H9 (cell line): ENCODE measurements around the gene PLD1. TPM values are rescaled to one million over a fixed set of nuclear protein-coding genes. Genes with fewer than 3 reads are reported as not detected.

Experiments used
- DNase-seq: peaks from one replicate; pipeline ENCODE4 v3.0.0-alpha.2; 2017
- H2AFZ ChIP-seq: one replicate; pipeline ENCODE4 v1.6.1; 2013; ENCODE audit warnings: mild to moderate bottlenecking, low read length, control low read depth, moderate library complexity
- H2AK5ac ChIP-seq: 2 replicates; pipeline ENCODE4 v1.6.1; 2013; ENCODE audit warnings: low read length, control low read depth, mixed read lengths; ENCODE audit not compliant: insufficient read length
- H2BK120ac ChIP-seq: one replicate; pipeline ENCODE4 v1.6.1; 2013; ENCODE audit warnings: low read depth, mild to moderate bottlenecking, low read length, control low read depth, inconsistent platforms; ENCODE audit not compliant: poor library complexity, severe bottlenecking
- H2BK12ac ChIP-seq: 2 replicates; pipeline ENCODE4 v1.6.1; 2013; ENCODE audit warnings: low read length, control low read depth, mixed read lengths, low read depth; ENCODE audit not compliant: insufficient read length
- H2BK15ac ChIP-seq: 2 replicates; pipeline ENCODE4 v1.6.1; 2013; ENCODE audit warnings: low read depth, low read length, control low read depth
- H2BK20ac ChIP-seq: one replicate; pipeline ENCODE4 v1.6.1; 2013; ENCODE audit warnings: low read depth, mild to moderate bottlenecking, low read length, control low read depth, inconsistent platforms; ENCODE audit not compliant: poor library complexity, severe bottlenecking
- H2BK5ac ChIP-seq: 2 replicates; pipeline ENCODE4 v1.6.1; 2013; ENCODE audit warnings: low read length, control low read depth, mixed read lengths; ENCODE audit not compliant: insufficient read length
- H3K14ac ChIP-seq: 2 replicates; pipeline ENCODE4 v1.6.1; 2013; ENCODE audit warnings: low read length, control low read depth; ENCODE audit not compliant: insufficient read depth
- H3K18ac ChIP-seq: 2 replicates; pipeline ENCODE4 v1.6.1; 2013; ENCODE audit warnings: low read depth, mild to moderate bottlenecking, mixed read lengths, low read length, control low read depth; ENCODE audit not compliant: insufficient read length
- H3K23ac ChIP-seq: 2 replicates; pipeline ENCODE4 v1.6.1; 2013; ENCODE audit warnings: low read length, control low read depth, mixed read lengths, low read depth; ENCODE audit not compliant: insufficient read length
- H3K23me2 ChIP-seq: 2 replicates; pipeline ENCODE4 v1.6.1; 2013; ENCODE audit warnings: low read depth, mild to moderate bottlenecking, mixed read lengths, low read length, control low read depth; ENCODE audit not compliant: insufficient read length, poor library complexity, severe bottlenecking
- H3K27ac ChIP-seq: 2 replicates; pipeline ENCODE4 v1.5.1; 2013; ENCODE audit warnings: low read length, control low read depth, mixed read lengths, low read depth; ENCODE audit not compliant: insufficient read length
- H3K27me3 ChIP-seq: 2 replicates; pipeline ENCODE4 v1.6.1; 2013; ENCODE audit warnings: low read length, control low read depth, inconsistent platforms; ENCODE audit not compliant: insufficient read depth
- H3K4ac ChIP-seq: 2 replicates; pipeline ENCODE4 v1.6.1; 2013; ENCODE audit warnings: low read depth, mild to moderate bottlenecking, control low read depth, inconsistent platforms, low read length, moderate library complexity
- H3K4me1 ChIP-seq: 2 replicates; pipeline ENCODE4 v1.6.1; 2013; ENCODE audit warnings: low read length, control low read depth, inconsistent platforms; ENCODE audit not compliant: insufficient read depth
- H3K4me2 ChIP-seq: 2 replicates; pipeline ENCODE4 v1.6.1; 2013; ENCODE audit warnings: low read length, control low read depth, mixed read lengths; ENCODE audit not compliant: insufficient read length, insufficient read depth
- H3K56ac ChIP-seq: 2 replicates; pipeline ENCODE4 v1.6.1; 2013; ENCODE audit warnings: low read depth, mild to moderate bottlenecking, mixed read lengths, low read length, control low read depth; ENCODE audit not compliant: insufficient read length
- H3K79me1 ChIP-seq: 2 replicates; pipeline ENCODE4 v1.6.1; 2013; ENCODE audit warnings: low read depth, mild to moderate bottlenecking, moderate library complexity, low read length, control low read depth, inconsistent platforms; ENCODE audit not compliant: insufficient read depth, poor library complexity, severe bottlenecking
- H3K79me2 ChIP-seq: 2 replicates; pipeline ENCODE4 v1.6.1; 2013; ENCODE audit warnings: low read length, control low read depth, inconsistent platforms; ENCODE audit not compliant: insufficient read depth
- H3K9ac ChIP-seq: 2 replicates; pipeline ENCODE4 v1.6.1; 2013; ENCODE audit warnings: low read length, control low read depth, mixed read lengths; ENCODE audit not compliant: insufficient read length; ENCODE audit errors: extremely low read depth
- H3K9me3 ChIP-seq: one replicate; pipeline ENCODE4 v1.6.1; 2013; ENCODE audit warnings: low read depth, low read length, inconsistent platforms; ENCODE audit not compliant: control insufficient read depth
- H3T11ph ChIP-seq: one replicate; pipeline ENCODE4 v1.6.1; 2013; ENCODE audit warnings: mild to moderate bottlenecking, low read length, control low read depth, inconsistent platforms
- H4K20me1 ChIP-seq: one replicate; pipeline ENCODE4 v1.6.1; 2013; ENCODE audit not compliant: control insufficient read depth, insufficient read length, insufficient read depth
- H4K5ac ChIP-seq: 2 replicates; pipeline ENCODE4 v1.6.1; 2013; ENCODE audit warnings: low read depth, mild to moderate bottlenecking, mixed read lengths, low read length, control low read depth; ENCODE audit not compliant: insufficient read length
- H4K8ac ChIP-seq: replicated peaks from 2 replicates; pipeline ENCODE4 v1.6.1; 2013; ENCODE audit warnings: low read length, control low read depth, mixed read lengths, low read depth; ENCODE audit not compliant: insufficient read length
- H4K91ac ChIP-seq: 2 replicates; pipeline ENCODE4 v1.6.1; 2013; ENCODE audit warnings: low read depth, mild to moderate bottlenecking, moderate library complexity, mixed read lengths, low read length, control low read depth; ENCODE audit not compliant: insufficient read length
- H3K27ac Mint-ChIP-seq, 3 experiments: 2 replicates in 2 of 3; 3 replicates in 1 of 3; pipeline ENCODE4 v1.8.0; 2020 to 2021; ENCODE audit warnings: mixed read lengths in 3 of 3, mild to moderate bottlenecking in 1 of 3, moderate library complexity in 1 of 3
- H3K27me3 Mint-ChIP-seq: 2 replicates; pipeline ENCODE4 v1.8.0; 2021; ENCODE audit warnings: low read depth, mild to moderate bottlenecking, moderate library complexity, mixed read lengths
- H3K36me3 Mint-ChIP-seq, 3 experiments: 2 replicates in 2 of 3; 3 replicates in 1 of 3; pipeline ENCODE4 v1.8.0; 2020 to 2021; ENCODE audit warnings: low read depth in 3 of 3, mixed read lengths in 3 of 3; ENCODE audit not compliant: insufficient read depth in 1 of 3
- H3K4me1 Mint-ChIP-seq, 2 experiments: 2 replicates each; pipeline ENCODE4 v1.8.0; 2020; ENCODE audit warnings: mixed read lengths in 2 of 2
- H3K4me3 Mint-ChIP-seq, 2 experiments: 2 replicates in 1 of 2; 3 replicates in 1 of 2; pipeline ENCODE4 v1.8.0; 2020 to 2021; ENCODE audit warnings: mild to moderate bottlenecking in 2 of 2, mixed read lengths in 2 of 2, moderate library complexity in 1 of 2
- H3K9me3 Mint-ChIP-seq, 2 experiments: 2 replicates in 1 of 2; 3 replicates in 1 of 2; pipeline ENCODE4 v1.8.0; 2020; ENCODE audit warnings: mild to moderate bottlenecking in 2 of 2, mixed read lengths in 2 of 2, moderate library complexity in 1 of 2
- WGBS: extraction: QIAGEN DNeasy Blood & Tissue Kit; methylation state at CpG from one replicate; pipeline ENCODE4 v1.1.7; 2013; ENCODE audit warnings: missing lambda C conversion rate, low lambda C conversion rate, mixed read lengths; ENCODE audit not compliant: insufficient read length; ENCODE audit errors: extremely low coverage; 5-methylcytosine and 5-hydroxymethylcytosine counted together
- total RNA-seq: library from RNA; stranded (reverse); gene quantifications from 2 replicates; pipeline ENCODE4 v1.2.1, GENCODE V29; 2021
- TF ChIP-seq, protein P1 (sequence below): fragments of 200-600 bp; sonication (generic); conservative IDR thresholded peaks from 3 replicates; pipeline ENCODE4 v1.8.0; 2021; ENCODE audit warnings: antibody characterized with exemption, mild to moderate bottlenecking

Gene PLD1
- total RNA-seq, 1 experiment from 2014 or later: 1.8 TPM

DNA sequence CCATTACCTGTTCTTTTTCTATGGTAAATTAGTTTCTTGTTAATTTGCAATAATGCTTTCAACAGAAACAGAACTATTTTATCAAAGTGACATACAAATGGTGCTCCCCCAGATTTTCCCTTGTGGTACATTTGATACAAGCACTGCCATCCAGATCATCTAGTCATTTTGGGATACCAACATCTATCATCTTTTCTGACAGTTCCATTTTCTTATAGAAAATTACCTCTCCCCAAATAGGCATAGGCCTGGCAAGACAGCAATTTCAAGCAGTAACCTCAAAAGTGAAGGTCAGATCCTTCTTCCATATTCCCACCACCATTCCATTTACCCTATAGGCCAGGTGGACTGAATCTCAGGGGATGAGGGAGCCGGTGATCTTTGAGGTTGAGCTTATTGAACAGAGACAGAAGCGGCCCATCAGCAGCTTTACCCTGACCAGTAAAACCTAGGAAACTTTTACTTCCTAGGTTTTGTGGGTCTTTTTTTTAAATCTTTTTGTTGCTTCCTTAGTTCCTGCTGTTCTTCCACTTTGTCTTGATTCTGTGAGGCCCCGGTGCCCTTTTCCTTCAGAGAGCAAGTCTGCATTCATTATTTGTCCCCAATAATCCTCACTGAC is 3.1 kb upstream of the PLD1 start:
- no peak overlapping the region for H2BK5ac ChIP-seq
- H3K36me3 Mint-ChIP-seq: 0 out of 7 replicates have a peak, but pooled peaks cover 0 to 1% (median 0%) of the 10 kb centered on the region in 3 experiments
- no peak overlapping the region for H3T11ph ChIP-seq
- H3K9me3 ChIP-seq: no peaks in the 10 kb centered on the region
- peaks cover 13% of the 10 kb centered on the region for H3K23me2 ChIP-seq
- H3K79me1 ChIP-seq: no peaks in the 10 kb centered on the region
- H4K5ac ChIP-seq: no peak overlapping the region
- H3K14ac ChIP-seq: no peak overlapping the region
- no peak overlapping the region for H3K4me2 ChIP-seq
- peaks cover 12% of the 10 kb centered on the region; the same call in 1 of the 2 replicates for H3K27me3 ChIP-seq
- H3K9me3 Mint-ChIP-seq: no peaks in the 10 kb centered on the region; a peak in 1 of 5 replicates
- no peak overlapping the region for H2BK120ac ChIP-seq
- H3K56ac ChIP-seq: no peak overlapping the region
- H2BK12ac ChIP-seq: no peak overlapping the region
- H3K4ac ChIP-seq: no peak overlapping the region
- no peak overlapping the region for H2BK15ac ChIP-seq
- H2AK5ac ChIP-seq: no peak overlapping the region
- no peak overlapping the region for H3K4me3 Mint-ChIP-seq
- no peak overlapping the region for H2BK20ac ChIP-seq
- no peaks in the 10 kb centered on the region for H3K4me1 ChIP-seq
- H3K27ac Mint-ChIP-seq: no peak overlapping the region
- peaks cover 34% of the 10 kb centered on the region for H3K27me3 Mint-ChIP-seq
- H3K23ac ChIP-seq: no peak overlapping the region
- H3K18ac ChIP-seq: no peak overlapping the region
- H4K91ac ChIP-seq: no peak overlapping the region
- no peaks in the 10 kb centered on the region for H3K79me2 ChIP-seq
- no peak overlapping the region for H2AFZ ChIP-seq
- H3K27ac ChIP-seq: no peak overlapping the region
- TF ChIP-seq, protein P1, sequence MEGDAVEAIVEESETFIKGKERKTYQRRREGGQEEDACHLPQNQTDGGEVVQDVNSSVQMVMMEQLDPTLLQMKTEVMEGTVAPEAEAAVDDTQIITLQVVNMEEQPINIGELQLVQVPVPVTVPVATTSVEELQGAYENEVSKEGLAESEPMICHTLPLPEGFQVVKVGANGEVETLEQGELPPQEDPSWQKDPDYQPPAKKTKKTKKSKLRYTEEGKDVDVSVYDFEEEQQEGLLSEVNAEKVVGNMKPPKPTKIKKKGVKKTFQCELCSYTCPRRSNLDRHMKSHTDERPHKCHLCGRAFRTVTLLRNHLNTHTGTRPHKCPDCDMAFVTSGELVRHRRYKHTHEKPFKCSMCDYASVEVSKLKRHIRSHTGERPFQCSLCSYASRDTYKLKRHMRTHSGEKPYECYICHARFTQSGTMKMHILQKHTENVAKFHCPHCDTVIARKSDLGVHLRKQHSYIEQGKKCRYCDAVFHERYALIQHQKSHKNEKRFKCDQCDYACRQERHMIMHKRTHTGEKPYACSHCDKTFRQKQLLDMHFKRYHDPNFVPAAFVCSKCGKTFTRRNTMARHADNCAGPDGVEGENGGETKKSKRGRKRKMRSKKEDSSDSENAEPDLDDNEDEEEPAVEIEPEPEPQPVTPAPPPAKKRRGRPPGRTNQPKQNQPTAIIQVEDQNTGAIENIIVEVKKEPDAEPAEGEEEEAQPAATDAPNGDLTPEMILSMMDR: no peak
- H3K9ac ChIP-seq: no peak overlapping the region
- no CpG with 5 or more reads among the region's 3 CpGs for WGBS
- DNase-seq: no peak
- H4K8ac ChIP-seq: no peak overlapping the region
- no peaks in the 10 kb centered on the region for H4K20me1 ChIP-seq
- peaks cover 8 to 10% of the 10 kb centered on the region in 2 experiments; a peak in 3 of 4 replicates for H3K4me1 Mint-ChIP-seq
